Activated naive CD4-positive, alpha-beta T cell treated with anti-CD3 and anti-CD28 coated beads, Interleukin-2, amount 10 ng/mL, durations not matched to agents 7 days and 5 days (primary cell): Measurements from ENCODE around the gene STAG2.

Source experiments
- CTCF ChIA-PET: fragments of 350-600 bp; sonication (Branson Sonifier 250); formaldehyde crosslinking; loops from one replicate; lab custom pipeline; 2021; ENCODE audit warnings: antibody characterized with exemption; lab: Charles Lee
- DNase-seq: peaks from one replicate; pipeline ENCODE4 v3.0.0-alpha.2; 2020
- H3K27ac Mint-ChIP-seq: one replicate; pipeline ENCODE4 v1.8.0; 2021; ENCODE audit warnings: mild to moderate bottlenecking, moderate library complexity, mixed read lengths
- H3K27me3 Mint-ChIP-seq: one replicate; pipeline ENCODE4 v1.8.0; 2021; ENCODE audit warnings: mild to moderate bottlenecking, mixed read lengths
- H3K36me3 Mint-ChIP-seq: one replicate; pipeline ENCODE4 v1.8.0; 2021; ENCODE audit warnings: mixed read lengths
- H3K4me1 Mint-ChIP-seq: one replicate; pipeline ENCODE4 v1.8.0; 2021; ENCODE audit warnings: mixed read lengths
- H3K4me3 Mint-ChIP-seq: one replicate; pipeline ENCODE4 v1.8.0; 2021; ENCODE audit warnings: mild to moderate bottlenecking, moderate library complexity, mixed read lengths
- H3K9me3 Mint-ChIP-seq: one replicate; pipeline ENCODE4 v1.8.0; 2021; ENCODE audit warnings: mixed read lengths

STAG2 gene

DNA sequence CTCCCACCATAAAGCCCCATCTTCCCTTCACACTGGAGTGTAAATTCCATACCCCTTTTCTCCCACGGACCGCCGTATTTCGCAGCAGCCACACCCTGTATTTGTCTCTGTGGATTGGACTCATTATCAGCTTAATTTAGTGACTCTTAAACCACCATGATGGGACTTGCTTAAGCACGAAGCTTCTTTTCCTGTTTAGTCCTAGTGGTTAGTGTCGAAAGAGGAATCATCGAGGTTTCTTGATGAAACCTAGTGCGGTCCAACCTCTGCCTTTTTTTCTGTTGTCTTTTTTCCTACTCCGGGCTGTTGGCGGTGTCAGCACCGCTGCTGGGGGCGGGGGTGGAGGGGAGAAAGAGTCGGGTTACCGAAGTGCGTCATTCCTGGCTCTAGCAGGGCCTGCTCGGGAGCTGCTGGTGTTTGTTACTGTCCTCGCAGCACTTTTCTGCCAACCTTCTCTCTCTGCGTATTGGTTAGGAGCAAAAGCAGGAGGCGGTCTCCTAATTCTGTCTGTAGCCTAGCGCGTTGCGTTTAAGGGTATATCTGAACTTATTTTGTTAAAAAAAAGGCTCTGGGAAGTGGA is 1.4 kb downstream of the STAG2 start:
- CTCF ChIA-PET: interaction anchor here (0.6 kb wide), 1 partner anchor 14 kb away, joined by 3 read pairs; no protein-coding TSS in a partner anchor
- peak overlapping the region; percentile 97 for H3K4me3 Mint-ChIP-seq

DNA sequence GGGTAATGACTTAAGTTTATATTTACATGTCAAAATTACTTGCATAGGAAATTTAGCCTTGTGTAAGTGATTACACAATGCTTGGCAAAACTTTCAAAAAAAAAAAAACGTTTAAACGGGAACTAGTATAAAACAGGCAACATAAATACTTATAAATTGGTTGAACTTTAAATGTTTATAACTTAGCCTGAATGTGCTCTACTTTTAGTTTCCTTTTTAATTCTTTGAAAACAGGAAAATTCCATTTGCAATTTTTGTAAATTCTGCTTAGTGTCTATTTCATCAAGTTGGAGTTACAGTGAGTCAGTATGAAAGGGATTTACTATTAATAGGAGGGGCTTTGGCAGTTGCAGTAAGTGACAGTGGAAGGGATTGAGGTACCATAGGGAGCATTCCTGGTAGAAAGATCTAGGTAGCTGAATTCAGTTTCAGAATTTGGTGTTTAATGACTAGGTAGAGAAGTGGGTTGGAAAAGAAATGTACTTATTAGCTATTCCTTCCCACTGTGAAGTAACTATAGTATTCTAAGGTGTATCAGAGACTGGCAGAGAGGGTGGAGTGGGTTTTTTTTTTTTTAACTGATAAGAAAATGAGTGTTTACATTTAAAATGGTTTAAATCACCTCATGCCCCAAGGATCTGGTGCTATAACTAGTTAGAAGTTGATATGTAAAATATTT is 2.8 kb downstream of the STAG2 start:
- peaks cover 27% of the 10 kb centered on the region for H3K36me3 Mint-ChIP-seq
- H3K27ac Mint-ChIP-seq: peak overlapping the region; percentile 100
- CTCF ChIA-PET: no interaction called here
- H3K4me3 Mint-ChIP-seq: peak overlapping the region; percentile 97
- H3K9me3 Mint-ChIP-seq: no peaks in the 10 kb centered on the region
- DNase-seq: no peak
- peaks cover 11% of the 10 kb centered on the region for H3K27me3 Mint-ChIP-seq
- peaks cover 46% of the 10 kb centered on the region for H3K4me1 Mint-ChIP-seq

More for the DNA sequence above, 1.4 kb downstream of the STAG2 start:
- peak; percentile 88 for DNase-seq
- Mint-ChIP-seq H3K9me3 (no peaks in the 10 kb centered on the region), H3K36me3 (peaks cover 21% of the 10 kb centered on the region), H3K27me3 (peaks cover 11% of the 10 kb centered on the region), H3K27ac (peak overlapping the region; percentile 100), H3K4me1 (peaks cover 36% of the 10 kb centered on the region)

DNA sequence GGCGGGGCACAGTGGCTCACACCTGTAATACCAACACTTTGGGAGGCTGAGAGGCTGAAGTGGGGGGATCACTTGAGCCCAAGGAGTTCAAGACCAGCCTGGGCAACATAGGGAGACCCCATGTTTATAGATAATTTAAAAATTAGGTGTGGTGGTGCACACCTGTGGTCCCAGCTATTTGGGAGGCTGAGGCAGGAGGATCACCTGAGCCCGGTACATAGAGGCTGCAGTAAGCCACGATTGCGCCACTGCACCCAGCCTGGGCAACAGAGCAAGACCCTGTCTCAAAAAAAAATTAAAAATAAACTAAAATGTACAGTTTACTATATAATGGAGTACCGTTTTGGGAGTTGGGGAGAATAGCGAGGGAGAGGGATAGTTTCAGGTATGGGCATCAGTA is 4.2 kb downstream of the STAG2 start:
- H3K4me1 Mint-ChIP-seq: peaks cover 53% of the 10 kb centered on the region

DNA sequence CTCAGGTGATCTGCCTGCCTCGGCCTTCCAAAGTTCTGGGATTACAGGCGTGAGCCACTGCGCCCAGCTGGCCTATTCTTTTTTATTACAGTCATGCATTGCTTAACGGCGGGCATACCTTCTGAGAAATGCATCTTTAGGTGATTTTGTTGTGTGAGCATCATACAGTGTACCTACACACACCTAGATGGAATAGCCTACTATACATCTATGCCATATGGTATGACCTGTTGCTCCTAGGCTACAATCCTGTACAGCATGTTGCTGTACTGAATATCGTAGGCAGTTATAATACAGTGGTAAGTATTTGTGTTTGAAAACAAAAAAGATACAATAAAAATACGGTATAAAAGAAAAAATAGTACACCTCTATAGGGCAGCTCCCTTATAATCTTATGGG is 6.0 kb downstream of the STAG2 start:
- H3K27ac Mint-ChIP-seq: no peak overlapping the region
- CTCF ChIA-PET: interaction anchor here (0.6 kb wide), 1 partner anchor 17 kb away, joined by 4 read pairs; no protein-coding TSS in a partner anchor
- DNase-seq: no peak
- H3K4me3 Mint-ChIP-seq: no peak overlapping the region
- no peaks in the 10 kb centered on the region for H3K27me3 Mint-ChIP-seq
- peaks cover 63% of the 10 kb centered on the region for H3K4me1 Mint-ChIP-seq
- peaks cover 35% of the 10 kb centered on the region for H3K36me3 Mint-ChIP-seq
- no peaks in the 10 kb centered on the region for H3K9me3 Mint-ChIP-seq

More for the DNA sequence above, 4.2 kb downstream of the STAG2 start:
- CTCF ChIA-PET: no interaction called here
- H3K27ac Mint-ChIP-seq: no peak overlapping the region
- H3K27me3 Mint-ChIP-seq: peaks cover under 1% of the 10 kb centered on the region
- DNase-seq: no peak
- H3K4me3 Mint-ChIP-seq: no peak overlapping the region
- peaks cover 36% of the 10 kb centered on the region for H3K36me3 Mint-ChIP-seq
- no peaks in the 10 kb centered on the region for H3K9me3 Mint-ChIP-seq

DNA sequence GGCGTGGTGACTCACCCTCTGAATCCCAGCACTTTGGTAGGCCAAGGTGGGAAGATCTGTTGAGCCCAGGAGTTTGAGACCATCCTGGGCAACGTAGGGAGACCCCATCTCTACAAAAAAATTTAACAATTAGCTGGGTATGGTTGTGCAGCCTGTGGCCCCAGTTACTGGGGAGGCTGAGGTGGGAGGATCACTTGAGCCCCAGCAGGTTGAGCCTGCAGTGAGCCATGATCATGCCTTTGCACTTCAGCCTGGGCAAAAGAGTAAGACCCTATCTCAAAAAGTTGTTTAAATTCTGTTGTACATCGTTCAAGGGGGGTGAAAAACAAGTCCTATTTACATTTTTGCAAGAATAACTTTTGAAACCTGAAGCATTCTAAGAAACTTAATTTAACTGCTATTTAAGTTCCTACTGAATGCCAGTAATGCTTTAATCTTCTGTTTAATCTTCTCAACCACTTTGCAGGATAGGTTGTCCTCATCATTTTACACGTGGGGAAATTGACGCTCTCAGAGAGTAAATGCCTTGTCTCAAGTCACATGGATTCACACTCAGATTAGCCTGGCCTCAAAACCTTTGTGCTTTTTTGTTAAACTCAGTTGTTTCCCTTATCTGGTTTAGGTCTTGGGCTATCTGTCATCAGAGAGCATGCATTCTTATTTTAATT is 7.0 kb downstream of the STAG2 start:
- Mint-ChIP-seq H3K4me1 (peaks cover 63% of the 10 kb centered on the region), H3K9me3 (no peaks in the 10 kb centered on the region), H3K27me3 (no peaks in the 10 kb centered on the region), H3K27ac (no peak overlapping the region), H3K36me3 (peaks cover 27% of the 10 kb centered on the region), H3K4me3 (no peak overlapping the region)
- CTCF ChIA-PET: no interaction called here
- no peak for DNase-seq

DNA sequence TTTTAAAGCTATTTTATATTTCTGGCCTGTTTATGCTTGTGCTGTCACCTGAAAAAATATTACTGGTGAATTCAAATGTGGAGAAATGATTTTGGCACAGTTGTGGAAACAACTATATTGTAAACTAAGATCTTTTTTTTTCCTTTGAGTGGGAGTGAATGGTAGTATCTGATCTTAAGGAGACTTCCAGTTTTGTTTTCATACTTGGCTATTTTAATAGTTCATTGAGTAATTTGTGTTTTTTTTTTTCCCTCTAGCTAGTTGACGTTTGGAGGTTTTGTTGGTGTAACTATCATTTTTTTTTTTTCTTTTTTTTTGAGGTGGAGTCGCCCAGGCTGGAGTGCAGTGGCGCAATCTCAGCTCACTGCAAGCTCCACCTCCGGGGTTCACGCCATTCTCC is 10.5 kb downstream of the STAG2 start:
- CTCF ChIA-PET: interaction anchor here (0.8 kb wide), 1 partner anchor 141 kb away, joined by 3 read pairs; no protein-coding TSS in a partner anchor
- no peaks in the 10 kb centered on the region for H3K27me3 Mint-ChIP-seq

DNA sequence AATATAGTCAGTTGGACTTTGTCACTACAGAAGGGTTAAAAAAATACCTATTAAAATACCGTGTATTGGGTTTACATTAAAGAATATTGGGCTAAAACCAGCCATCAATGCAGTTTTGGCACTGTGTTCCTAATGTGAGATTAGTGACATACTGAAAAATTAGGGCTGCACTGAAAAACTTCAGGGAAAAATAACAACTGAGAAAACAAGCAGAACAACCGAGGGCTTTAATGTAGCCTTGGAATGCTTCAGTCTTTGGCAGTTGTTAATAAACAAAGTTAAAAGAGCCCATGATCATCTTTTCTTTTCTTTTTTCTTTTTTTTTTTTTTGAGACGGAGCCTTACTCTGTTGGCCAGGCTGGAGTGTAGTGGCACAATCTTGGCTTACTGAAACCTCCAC is 12.4 kb downstream of the STAG2 start:
- no peaks in the 10 kb centered on the region for H3K9me3 Mint-ChIP-seq
- DNase-seq: no peak
- H3K27me3 Mint-ChIP-seq: no peaks in the 10 kb centered on the region
- H3K27ac Mint-ChIP-seq: no peak overlapping the region
- H3K4me3 Mint-ChIP-seq: no peak overlapping the region
- H3K36me3 Mint-ChIP-seq: peaks cover 15% of the 10 kb centered on the region
- CTCF ChIA-PET: no interaction called here
- H3K4me1 Mint-ChIP-seq: peaks cover 36% of the 10 kb centered on the region

More for the DNA sequence above, 10.5 kb downstream of the STAG2 start:
- Mint-ChIP-seq H3K9me3 (no peaks in the 10 kb centered on the region), H3K4me3 (no peak overlapping the region), H3K27ac (no peak overlapping the region), H3K36me3 (peaks cover 19% of the 10 kb centered on the region), H3K4me1 (peaks cover 44% of the 10 kb centered on the region)
- DNase-seq: no peak

DNA sequence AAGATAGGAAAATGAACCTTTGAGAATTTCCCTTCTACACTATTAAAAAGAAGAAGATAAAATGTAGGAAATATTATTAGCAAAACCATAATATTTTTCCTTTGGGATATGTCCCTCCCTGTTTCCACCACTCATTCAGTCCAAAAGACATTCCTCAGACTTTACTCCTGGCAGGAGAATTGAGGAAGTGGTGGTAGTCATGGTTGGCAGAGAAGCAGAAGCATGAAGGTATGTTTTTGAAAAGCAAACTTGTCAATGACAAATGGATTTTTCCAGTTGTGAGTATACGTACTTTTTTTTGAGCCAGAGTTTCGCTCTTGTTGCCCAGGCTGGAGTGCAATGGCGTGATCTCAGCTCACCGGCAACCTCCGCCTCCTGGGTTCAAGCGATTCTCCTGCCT is 13.7 kb downstream of the STAG2 start:
- H3K27me3 Mint-ChIP-seq: no peaks in the 10 kb centered on the region
- H3K9me3 Mint-ChIP-seq: no peaks in the 10 kb centered on the region
- H3K36me3 Mint-ChIP-seq: peaks cover 7% of the 10 kb centered on the region
- peaks cover 36% of the 10 kb centered on the region for H3K4me1 Mint-ChIP-seq
- DNase-seq: no peak
- CTCF ChIA-PET: no interaction called here
- H3K4me3 Mint-ChIP-seq: no peak overlapping the region
- no peak overlapping the region for H3K27ac Mint-ChIP-seq

DNA sequence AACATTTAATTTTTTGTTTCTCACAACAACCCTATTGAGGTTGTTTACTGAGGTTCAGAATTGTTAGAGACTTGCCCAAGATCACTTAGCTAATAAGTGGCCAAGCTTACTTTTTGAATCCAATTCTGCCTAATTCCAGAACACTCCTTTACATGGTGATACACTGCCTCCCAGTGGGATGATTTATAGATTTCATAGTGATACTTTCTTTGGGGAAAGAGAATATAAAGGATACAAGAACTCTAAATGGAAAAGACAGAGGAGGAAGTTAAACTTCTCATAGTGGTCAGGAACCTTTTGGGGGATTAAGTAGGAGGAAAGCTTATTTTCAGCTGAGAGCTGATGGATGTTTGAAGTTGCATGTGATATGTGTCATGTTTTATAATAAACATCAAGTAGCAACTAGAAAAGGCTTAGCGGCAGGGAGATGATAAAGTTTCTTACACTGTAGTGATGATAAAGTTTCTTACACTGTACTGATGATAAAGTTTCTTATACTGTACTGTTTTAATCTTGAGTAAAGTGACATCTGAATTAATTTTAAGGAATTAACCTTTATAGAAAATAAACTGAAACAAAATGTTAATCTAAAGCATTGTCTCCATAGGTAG is 15.3 kb downstream of the STAG2 start:
- Mint-ChIP-seq H3K4me3 (no peak overlapping the region), H3K4me1 (peaks cover 23% of the 10 kb centered on the region), H3K36me3 (no peaks in the 10 kb centered on the region), H3K27ac (no peak overlapping the region), H3K9me3 (no peaks in the 10 kb centered on the region), H3K27me3 (no peaks in the 10 kb centered on the region)
- CTCF ChIA-PET: interaction anchor here (1.1 to 1.4 kb wide), 2 partner anchors 14 to 144 kb away, joined by 3 to 8 read pairs; no protein-coding TSS in a partner anchor
- no peak for DNase-seq

DNA sequence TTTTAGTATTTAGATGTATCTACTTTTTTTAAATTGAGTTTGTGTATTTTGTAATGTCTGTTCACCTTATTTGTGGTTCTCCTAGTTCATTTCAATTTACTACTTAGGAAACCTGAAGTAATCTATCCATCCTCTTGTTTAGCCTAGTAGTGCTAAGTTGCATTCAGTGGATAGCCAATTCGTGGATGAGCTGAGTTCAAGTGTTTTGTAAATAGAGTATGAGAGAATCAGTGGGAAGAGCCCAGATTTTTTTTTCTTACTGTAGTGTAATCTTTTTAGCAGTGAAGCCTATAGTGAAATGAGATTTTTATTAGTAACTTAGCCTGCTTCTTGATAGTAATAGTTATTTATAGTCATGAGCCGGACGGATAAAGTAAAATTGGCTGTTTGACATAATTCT is 21.7 kb downstream of the STAG2 start:
- Mint-ChIP-seq H3K27ac (no peak overlapping the region), H3K36me3 (peaks cover 4% of the 10 kb centered on the region), H3K4me1 (peaks cover 23% of the 10 kb centered on the region), H3K4me3 (no peak overlapping the region), H3K9me3 (no peaks in the 10 kb centered on the region), H3K27me3 (no peaks in the 10 kb centered on the region)
- CTCF ChIA-PET: interaction anchor here (0.6 kb wide), 1 partner anchor 30 kb away, joined by 3 read pairs; no protein-coding TSS in a partner anchor
- DNase-seq: no peak

DNA sequence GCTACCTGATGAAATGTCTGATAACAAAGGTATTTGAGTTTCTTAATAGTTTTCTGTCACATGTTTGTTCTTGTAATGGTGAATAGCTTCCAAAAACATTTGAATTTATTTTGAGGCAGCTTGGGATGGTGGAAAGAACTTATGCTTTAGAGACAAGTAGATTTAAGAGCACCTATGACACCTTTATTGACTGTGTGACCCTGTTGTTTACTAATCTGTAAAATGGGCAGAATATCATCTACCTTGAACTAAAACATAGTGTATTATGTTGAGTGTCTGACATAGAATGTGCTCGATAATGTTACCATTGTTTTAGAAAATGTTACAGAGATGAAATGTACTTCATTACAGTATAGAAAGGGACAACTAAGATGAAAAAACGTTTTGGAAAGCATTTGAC is 24.9 kb downstream of the STAG2 start:
- Mint-ChIP-seq H3K36me3 (peaks cover 9% of the 10 kb centered on the region), H3K4me3 (no peak overlapping the region), H3K27ac (no peak overlapping the region), H3K27me3 (no peaks in the 10 kb centered on the region), H3K9me3 (no peaks in the 10 kb centered on the region), H3K4me1 (peaks cover 34% of the 10 kb centered on the region)
- CTCF ChIA-PET: interaction anchor here (0.9 kb wide), 1 partner anchor 31 kb away, joined by 3 read pairs; no protein-coding TSS in a partner anchor
- DNase-seq: no peak

DNA sequence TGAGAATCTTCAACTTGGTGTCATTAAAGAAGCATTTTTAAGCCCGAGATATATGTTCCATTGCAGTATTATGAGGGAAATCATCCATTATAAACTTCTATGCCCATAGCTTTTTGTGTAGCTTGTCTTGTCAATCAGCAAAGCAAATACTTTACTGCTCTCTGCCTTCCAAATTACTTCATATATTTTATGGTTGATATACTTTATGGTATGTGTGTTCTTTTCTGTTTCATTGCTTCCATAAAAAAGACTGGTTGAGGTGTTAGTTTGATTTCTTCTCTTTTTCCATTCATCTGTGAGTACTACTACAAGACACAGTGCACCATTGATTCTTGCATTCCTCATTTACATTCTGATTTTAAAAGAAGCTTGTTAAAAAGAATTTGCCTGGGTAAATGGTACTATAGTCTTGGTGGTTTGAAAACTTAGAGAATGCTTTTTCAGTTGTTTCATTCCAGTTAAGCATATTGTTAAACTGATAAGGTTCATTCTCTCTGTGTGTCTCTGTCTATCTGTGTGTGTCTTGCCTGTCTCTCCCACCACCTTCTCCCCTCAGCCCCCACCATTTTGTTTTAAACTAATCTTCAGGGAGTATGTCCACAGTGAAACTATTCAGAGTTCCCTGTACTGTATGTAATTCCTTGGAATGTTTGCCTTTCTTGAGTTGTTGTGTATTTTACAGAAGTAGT is 27.1 kb downstream of the STAG2 start:
- Mint-ChIP-seq H3K9me3 (no peaks in the 10 kb centered on the region), H3K27ac (no peak overlapping the region), H3K27me3 (no peaks in the 10 kb centered on the region), H3K36me3 (peaks cover 9% of the 10 kb centered on the region), H3K4me1 (peaks cover 26% of the 10 kb centered on the region), H3K4me3 (no peak overlapping the region)
- DNase-seq: no peak
- CTCF ChIA-PET: no interaction called here

DNA sequence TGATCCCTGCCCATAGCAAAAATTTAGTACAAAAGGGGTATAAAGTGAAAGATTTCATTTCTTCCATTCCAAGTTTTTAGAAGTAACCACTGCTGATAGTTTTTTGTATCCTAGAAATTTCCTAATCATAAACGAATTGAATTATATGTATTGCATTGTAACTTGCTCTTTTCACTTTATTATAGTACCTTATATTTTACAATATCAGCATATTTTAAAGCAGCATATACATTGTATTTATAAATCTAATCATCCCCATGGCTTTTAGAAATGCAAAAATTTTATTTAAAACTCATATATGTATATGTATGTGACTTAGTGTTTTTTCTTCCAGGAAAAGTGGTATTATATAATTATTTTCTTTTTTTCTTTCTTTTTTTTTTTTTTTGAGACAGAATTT is 27.7 kb downstream of the STAG2 start:
- H3K9me3 Mint-ChIP-seq: no peaks in the 10 kb centered on the region
- H3K4me3 Mint-ChIP-seq: no peak overlapping the region
- DNase-seq: no peak
- H3K27ac Mint-ChIP-seq: no peak overlapping the region
- CTCF ChIA-PET: no interaction called here
- peaks cover 26% of the 10 kb centered on the region for H3K4me1 Mint-ChIP-seq
- no peaks in the 10 kb centered on the region for H3K27me3 Mint-ChIP-seq
- H3K36me3 Mint-ChIP-seq: peaks cover 9% of the 10 kb centered on the region

DNA sequence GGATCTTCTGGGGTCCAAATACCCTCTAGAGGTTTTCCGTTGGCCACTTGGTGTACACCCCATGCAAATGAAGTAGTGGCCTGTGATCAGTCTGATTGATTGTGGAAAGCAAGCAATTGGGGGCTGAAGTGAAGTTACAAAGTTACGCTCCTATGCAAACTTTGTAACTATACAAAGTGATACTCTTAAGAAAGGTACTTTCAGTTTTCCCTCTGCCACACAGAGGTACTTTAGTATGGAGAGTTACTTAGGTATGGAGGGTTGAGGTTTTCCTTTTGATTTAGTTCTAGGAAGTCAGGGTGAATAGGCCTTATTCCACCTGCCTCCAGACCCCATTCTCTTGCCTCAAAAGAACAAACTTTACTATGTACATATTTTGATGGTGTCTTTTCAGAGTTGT is 28.7 kb downstream of the STAG2 start:
- Mint-ChIP-seq H3K4me1 (peaks cover 29% of the 10 kb centered on the region), H3K36me3 (peaks cover 9% of the 10 kb centered on the region), H3K27me3 (no peaks in the 10 kb centered on the region), H3K4me3 (no peak overlapping the region), H3K9me3 (no peaks in the 10 kb centered on the region), H3K27ac (no peak overlapping the region)
- CTCF ChIA-PET: no interaction called here
- DNase-seq: no peak
